ENCODE data around the gene VPS50.
A peak's percentile ranks its signal among the peaks of the same experiment; 100 is the strongest.

VPS50 gene, protein sequence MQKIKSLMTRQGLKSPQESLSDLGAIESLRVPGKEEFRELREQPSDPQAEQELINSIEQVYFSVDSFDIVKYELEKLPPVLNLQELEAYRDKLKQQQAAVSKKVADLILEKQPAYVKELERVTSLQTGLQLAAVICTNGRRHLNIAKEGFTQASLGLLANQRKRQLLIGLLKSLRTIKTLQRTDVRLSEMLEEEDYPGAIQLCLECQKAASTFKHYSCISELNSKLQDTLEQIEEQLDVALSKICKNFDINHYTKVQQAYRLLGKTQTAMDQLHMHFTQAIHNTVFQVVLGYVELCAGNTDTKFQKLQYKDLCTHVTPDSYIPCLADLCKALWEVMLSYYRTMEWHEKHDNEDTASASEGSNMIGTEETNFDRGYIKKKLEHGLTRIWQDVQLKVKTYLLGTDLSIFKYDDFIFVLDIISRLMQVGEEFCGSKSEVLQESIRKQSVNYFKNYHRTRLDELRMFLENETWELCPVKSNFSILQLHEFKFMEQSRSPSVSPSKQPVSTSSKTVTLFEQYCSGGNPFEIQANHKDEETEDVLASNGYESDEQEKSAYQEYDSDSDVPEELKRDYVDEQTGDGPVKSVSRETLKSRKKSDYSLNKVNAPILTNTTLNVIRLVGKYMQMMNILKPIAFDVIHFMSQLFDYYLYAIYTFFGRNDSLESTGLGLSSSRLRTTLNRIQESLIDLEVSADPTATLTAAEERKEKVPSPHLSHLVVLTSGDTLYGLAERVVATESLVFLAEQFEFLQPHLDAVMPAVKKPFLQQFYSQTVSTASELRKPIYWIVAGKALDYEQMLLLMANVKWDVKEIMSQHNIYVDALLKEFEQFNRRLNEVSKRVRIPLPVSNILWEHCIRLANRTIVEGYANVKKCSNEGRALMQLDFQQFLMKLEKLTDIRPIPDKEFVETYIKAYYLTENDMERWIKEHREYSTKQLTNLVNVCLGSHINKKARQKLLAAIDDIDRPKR
- 21.5 to 42.6 reads per million in 2 donors for total RNA-seq

DNA sequence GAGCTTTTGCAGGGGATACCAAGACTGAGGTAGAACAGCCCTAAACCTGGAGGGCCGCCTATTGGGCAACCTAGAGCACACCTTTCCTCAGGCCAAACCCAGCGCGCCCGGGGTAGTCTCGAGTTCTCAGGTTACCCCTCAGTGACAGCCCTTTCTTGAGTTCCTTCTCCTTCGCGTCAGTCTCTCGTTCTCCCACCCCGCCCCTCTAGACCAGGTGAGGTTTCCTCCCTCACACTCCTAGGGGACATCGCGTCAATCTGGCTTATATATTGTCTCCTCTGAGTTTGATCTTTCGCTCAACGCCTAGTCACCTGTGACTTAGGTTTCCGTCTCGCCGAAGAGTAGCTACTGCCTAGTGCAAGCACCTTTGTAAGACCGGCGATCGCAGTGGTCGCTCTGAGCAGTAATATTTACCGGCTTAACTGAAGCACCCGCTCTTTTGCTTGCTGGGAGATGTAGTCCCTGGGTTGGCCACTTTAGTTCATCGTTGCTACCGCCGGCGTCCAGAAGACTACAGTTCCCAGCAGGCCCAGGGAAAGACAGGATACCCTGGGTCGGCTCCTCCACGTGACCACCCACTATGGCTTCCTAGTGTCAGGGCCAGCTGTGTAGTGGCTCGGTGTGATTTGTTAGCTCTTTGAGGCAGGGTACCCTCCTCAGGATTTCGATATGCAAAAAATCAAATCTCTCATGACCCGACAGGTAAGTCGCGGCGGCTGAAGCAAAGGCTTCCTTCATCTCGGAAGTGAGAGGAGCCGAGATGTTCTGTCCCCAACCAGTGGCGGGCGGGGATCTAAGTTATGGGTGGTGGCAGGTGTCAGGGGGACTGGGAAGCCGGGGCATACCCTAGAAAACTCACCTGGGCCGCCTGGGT, at the start of gene VPS50:
Gene VPS50, plus strand, starts transcription at position 568 of the 874 bp plus-strand sequence. Its CDS starts 102 bp downstream, at position 670.
- peak; percentile 66 to 97 (median 89) for DNase-seq

DNA sequence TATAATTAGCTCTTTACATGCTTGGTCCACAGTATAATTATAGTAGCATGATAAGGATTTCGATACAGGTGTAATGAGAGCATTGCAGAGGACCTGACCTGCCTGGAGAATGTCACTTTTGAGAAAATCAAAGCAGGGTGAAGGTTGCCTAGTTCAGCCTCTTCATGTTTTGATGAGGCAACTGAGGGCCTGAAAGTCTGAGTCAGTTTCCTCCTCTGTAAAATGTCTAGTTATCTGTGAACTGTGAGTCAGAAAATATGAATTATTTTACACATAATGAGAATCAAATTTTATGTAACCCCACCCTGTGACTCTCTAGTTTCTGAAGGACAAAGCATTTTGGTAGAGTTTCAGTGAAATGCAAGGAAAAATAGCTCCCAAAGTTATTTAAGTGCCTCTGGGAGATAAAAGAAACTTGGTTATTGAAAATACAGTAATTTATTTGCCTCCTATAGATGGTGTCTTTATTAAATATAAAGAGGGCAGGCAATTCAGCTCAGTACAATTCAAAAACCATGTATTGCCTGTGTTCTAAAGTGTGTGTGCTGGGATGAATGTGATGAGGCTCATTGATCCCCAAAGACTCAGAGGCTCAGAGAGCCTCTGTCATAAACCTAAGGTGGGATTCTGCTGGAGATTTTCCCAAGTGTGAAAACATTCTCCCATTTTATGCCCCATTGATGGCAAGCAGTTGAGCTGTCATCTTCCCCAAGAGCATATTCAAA, 46.7 kb upstream of the VPS50 start:
- no peak for DNase-seq

DNA sequence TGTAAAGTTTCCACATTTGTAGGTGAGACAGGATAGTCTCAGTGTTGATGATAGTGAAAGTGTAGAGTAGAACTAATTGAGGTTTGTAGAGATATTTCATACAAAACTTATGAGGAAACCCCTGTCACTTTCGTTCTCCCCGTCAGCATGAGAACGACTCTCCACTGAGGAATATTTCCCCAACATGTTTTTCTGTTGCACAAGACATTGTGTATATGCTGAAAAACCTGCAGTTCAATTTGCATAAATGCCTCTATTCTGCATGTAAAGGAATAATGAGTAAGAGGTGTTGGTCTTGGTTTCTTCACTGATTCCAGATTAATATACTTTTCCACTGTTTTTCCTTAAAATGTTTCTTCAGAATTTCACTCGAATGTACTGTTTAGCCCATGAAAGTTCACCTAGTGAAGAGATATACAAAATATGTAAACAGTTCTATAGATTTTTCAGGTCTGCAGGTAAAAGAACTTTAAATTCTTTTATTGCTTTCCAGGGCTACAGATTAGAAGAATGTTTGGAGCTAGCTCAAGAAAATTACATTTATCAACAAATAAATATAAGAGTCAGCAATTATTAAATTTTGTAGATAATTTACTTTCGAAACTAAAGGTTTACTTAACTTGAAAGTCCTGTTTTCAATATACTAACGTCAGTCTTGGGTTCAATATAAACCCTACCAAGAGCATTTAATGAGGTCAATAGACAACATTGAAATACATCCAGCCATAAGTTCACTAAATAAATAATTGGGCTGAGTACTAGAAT, 43.1 kb upstream of the VPS50 start:
- DNase-seq = no peak

DNA sequence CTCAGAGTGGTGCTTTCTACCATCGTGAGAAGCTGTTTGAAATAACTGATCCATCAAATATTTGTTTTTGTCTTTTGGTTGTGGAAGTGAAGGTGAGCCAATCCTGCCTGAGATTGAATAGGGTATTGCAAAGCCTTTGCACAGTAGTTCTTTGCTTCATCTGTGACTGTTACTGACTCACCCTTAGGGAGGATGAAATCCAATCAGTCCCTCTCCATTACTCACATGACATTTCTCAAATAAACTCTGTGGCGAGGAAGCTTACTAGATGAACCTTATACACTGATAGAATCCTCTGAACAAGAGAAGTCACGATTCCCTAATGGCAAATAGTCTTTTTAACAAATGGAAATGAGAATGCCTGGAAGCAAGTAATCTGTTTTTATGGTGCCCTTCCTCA, 37.8 kb upstream of the VPS50 start:
- no peak for DNase-seq

DNA sequence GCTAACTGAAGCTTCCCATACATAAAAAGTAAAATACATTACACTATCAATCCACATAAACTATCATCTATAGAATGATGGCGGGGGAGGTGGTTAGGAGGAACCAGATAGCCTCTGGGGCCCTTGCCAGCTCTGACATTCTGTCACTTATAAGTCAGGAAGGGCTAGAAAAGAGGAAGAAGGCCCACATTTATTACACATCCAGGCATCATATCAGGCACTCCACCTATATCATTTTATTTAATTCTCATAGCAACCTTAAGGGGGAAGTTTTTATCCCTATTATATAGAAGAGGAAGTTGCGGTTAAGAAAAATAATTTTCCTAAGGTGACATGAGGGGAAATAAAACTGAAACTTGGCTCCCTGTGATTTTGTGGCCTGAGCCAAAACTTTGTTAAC, 35.8 kb upstream of the VPS50 start:
- no peak for DNase-seq

DNA sequence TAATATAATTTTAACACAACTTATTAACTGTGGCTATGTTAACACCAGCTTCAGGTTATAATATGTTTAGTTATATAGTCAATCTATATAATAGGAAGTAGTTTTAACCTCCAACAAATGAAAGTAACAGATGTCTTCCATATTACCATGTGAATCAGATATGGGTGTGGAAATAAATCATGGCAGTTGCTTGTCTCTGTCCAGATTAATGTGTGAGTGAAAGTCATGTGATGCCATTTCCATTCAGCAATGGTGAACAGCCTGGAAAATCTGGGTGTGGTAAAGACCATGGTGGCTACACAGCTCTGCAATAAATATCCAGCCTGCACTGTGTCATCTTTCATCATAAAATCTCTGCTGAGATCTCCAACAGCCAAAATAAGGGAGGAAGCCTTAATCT, 33.7 kb upstream of the VPS50 start:
- no peak for DNase-seq

DNA sequence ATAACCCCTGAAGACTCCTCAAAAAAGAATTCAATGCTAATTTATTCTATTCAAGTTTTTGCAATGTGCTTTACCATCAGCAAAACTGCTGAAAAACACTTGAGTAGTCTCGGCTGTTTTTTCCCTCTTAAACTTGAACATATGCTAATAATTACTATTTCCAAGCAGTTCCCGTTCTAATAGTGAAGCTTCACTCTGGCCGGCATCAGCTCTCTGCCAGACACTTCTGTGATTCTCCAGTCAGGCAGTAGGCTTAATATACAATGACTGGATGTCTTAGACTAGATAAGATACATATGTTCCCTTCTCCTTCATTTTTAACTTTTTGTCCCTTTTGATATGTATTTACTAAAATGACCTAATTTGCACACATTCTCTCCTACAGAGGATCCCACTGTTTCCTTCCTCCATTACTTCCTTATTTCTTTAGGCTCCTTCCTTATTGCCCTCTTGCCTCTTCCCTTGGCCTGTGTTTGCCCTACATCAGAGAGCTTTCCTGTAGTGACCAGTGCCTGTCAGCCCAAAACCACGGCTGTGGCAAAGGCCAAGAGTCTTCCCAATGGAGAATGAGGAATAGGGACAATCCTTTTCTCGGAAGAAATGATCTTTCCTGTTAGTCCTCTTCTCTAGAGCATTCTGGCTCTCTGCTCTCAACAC, 29.4 kb upstream of the VPS50 start:
- DNase-seq = no peak

DNA sequence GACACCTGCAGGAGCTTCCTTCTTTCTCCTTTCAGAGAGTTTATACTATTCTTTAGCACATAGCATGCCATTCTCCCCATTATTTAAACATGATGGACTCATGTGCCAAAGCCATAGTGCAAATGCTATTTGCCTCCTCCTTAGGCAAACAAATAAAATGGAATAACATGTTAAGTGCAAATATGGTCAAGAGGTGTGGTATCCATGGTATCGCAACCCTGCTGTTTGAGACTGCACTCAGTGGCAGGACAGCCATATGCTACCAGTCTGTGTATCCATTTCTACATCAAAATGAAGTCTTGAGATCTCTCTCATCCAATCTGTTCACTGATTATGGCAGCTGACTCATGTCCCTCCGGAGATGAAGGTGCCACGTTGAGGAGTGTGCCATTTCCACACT, 28.7 kb upstream of the VPS50 start:
- no peak for DNase-seq

DNA sequence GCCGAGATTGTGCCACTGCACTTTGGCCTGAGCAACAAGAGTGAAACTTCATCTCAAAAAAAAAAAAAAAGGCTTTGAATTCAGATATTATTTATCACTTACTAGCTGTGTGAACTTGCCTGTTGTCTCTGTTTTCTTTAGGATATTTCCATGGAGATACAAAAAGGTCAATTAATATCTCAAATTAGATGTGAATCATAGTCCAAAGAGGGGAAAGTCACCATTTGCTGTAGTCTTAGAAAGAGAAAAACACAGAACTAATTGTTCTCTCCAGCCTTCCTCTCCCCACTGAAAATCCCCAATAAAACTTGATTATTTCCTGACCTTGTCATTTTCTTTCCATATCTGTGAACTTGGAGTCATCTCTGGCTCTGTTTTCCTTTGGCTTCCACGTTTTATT, 27.1 kb upstream of the VPS50 start:
- no peak for DNase-seq

DNA sequence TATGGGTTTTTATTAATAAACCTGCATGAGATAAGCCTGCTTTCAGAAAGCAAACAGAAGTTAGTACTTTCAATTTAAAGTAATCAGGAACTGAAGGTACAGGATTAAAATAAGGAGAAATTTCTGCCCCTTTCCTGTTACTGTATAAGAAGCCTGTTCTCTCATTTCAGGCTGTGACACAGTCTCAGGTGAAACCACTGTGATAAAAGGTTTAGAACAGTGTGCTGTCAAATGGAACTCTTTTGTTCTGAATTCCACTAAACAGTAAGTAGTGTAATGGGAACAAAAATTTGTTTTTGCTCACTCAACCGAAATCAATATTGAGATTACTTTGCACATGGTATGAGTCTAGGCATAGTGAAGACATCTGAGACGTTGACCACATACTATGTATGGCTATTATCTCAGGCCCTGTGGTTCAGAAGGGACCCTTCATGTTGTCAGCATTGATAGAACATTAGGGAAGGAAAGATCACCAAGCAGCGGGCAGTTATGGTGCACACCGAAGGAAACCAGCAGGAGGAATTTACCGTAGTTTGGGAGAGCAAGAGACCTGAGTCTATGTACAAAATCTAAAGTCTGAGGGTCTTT, 20.8 kb upstream of the VPS50 start:
- DNase-seq = no peak

DNA sequence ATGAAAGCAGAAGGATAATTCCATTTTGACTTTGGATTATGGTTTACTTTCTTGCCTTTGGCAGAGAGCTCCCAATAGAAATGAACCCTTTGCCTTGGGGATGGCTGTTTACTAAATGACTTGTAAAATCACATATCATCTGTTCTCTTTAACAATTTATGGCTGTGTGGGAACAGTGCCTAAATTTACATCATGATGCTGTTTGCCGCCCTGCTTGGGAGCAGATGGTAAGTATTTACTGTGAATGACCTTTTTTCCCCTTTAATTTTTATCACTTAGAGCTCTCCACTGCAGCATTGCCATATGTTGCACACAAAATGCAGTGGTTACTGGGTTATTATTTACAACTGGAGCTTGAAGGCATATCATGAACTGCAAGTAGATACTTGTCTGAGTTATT, 19.3 kb upstream of the VPS50 start:
- no peak for DNase-seq

DNA sequence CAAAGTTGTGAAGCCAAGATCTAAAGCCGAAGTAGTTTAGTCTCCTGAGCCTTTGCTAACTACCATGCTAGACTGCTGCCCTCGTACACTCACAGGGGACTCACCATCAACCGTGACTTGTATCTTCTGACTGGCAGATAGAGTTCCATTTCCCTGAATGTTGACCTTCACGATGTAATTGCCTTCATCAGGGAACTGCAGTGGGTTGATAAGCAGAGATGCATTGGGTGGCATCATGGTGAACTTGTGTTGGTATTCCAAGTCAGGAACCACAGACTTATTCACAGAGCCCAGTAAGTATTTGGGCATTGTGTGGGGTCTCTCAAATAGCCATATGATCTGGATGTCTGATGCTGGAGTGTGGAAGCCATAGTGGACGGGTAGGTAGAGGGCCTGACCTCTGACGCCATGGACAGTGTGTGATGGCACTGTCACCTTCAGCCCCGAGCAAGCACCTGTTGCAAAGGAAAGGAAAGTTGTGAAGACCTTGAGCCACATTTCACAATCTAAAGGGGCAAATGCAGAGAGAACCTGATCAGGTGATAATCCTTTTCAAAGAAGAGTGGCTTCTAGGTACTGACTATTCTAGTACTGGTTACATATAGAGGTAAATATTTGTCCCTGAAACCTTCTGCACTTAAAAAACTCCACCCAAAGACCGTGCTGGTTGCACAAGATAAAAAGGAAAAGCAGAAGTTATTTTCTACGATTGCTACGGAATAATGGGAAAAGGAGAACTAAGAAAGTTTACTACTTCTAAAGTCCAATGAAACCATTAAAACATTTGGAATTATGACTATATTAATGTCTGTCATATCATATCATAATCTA, 13.0 kb upstream of the VPS50 start:
- no peak for DNase-seq

DNA sequence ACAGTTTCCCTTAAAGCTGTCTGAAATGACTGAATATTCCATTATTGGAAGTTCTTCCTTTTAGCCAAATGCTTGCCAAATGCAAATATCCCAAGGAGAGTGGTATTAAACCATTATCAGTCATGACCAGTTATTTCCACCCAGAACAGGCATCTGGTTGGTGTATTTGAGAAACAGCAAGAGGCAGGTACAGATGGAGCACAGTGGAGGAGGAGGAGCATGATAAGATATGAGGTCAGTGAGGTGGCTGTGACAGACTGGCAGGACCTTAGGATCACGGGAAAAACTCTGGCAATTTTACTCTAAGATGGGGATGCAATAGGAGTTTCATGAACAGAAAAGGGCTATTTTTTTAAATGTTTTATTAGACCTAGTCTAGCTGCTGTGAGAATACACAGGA, 12.3 kb upstream of the VPS50 start:
- DNase-seq = no peak

DNA sequence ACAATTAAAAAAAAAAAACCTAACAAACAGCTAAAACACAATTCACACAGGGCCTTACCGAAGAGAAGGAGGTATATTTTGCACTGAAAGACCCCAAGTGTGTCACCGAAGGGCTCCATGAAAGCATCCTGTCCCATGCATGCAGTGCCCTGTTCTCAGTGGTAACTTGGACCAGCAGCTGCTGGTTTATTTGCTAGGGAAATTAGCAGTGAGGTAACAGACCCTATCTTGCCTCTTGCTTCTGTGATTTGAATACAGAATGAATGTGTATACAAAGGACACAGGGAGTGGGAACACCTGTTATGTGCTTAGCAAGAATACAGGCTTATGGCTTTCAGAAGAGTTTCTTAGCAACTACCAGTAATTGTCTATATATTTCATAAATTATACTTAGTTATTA, 5.9 kb upstream of the VPS50 start, which contains the start of gene HEPACAM2:
Gene HEPACAM2, minus strand, starts transcription at position 160 of the 400 bp plus-strand sequence.
- no peak for DNase-seq

DNA sequence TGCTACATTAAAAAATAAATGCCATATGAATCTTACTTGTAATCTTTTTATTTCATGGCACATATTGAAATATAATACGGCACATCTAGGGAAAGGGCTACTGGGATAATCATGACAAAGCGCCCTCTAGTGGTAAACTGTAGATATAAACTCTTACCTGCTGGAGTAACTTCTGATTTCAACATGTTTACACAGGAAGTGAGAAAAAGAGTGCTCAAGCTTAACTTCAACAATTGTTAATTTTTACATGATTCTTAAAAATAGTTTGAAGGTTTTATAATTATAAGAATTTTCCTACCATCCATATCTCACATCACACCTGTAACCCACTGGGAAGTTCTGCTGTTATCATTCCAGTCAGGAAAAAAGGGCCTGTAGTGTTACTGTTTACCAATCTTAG, 3.9 kb upstream of the VPS50 start:
- peak in 2 of 5 experiments; percentile 50 to 73 for DNase-seq

DNA sequence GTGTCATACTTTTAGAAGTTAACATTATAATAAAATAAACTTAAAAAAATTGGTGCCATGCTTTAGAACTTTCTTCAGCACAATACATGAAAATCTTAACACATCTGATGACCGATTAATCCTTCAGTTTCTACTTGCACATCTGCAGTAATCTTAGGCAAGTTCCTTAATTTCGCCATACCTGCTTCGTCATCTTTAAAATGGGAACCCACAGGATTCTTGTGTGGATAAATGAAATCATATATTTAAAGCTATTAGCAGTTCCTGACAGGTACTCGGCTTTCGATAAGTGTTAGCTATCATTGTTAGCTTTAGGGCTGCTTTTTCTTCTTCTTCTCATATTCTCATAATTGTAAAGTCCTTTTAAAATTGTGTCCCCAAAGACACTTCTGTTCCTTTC, 907 bp upstream of the VPS50 start:
- no peak for DNase-seq

DNA sequence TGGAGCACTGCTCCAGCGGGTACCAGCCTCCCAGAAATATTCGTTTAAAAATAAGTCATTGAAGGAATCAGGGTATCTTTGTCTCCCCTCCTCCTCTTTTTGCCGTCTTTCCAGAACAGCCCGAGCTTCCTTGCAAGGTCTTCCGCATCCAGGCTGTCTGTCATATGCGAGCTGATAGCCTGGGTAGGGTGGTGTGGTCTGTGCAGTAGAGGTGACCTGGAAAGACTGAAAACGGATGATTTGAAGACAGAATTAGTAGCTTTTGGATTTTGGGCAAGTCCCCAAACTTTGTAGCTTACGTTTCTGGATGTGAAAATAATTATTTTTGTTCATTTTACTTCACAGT, 480 bp downstream of the VPS50 start:
- peak in 1 of 5 experiments; percentile 28 for DNase-seq

DNA sequence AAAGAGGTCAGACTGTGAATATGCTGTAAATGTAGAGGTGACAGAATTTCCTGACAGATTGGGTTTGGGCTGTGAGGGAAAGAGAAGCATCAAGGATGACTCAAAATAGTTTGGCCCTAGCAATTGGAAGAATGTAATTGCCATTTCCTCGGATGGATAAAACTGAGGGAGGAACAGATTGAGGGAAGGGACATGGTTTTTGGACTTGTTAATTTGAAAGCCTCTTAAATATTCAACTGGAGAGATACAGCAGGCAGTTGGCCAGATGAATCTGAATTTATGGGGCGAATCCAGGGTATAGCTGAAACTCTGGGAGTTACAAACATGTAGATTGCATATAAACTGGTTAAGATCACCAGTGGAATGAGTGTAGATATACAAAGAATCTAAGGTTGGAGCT, 3.4 kb downstream of the VPS50 start:
- DNase-seq = no peak

DNA sequence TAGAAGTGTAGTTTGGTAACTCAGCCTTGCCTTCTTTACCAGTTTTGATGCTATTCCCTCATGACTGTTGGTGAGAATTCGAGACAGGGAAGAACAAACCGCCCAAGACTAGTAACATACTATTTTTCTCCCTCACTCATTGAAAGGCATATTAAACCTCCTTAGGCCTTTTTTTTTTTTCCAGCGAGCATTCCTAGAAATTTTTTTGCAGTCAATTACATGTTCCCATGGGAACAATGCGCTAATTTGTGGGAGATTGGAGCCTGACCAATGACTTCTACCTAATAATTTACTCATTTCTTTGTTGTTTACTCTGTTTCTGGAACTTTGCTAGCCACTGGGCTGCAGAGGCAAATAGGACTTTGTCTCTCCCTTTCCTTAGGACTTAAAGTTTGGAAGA, 6.0 kb downstream of the VPS50 start:
- no peak for DNase-seq
